AML-193 (cell line): Measurements from ENCODE around the gene VARS2.

Experiments used
- DNase-seq, 2 experiments: peaks; one replicate each; lab custom pipeline; 2025; lab: John Stamatoyannopoulos, UW

Gene VARS2

GRCh38 chr6:30930506-30930905 lies 16.5 kb downstream of the VARS2 start:
- no peak for DNase-seq

- no peak for DNase-seq
Observed at GRCh38 chr6:30931272-30931671, 17.2 kb downstream of the VARS2 start.

GRCh38 chr6:30931969-30932645 lies 18.1 kb downstream of the VARS2 start, which contains the start of gene SFTA2:
Gene SFTA2, minus strand, starts transcription at chr6:30932170. Its CDS starts 74 bp downstream, at chr6:30932096.
- no peak for DNase-seq

- DNase-seq: no peak
Observed at GRCh38 chr6:30932665-30933365, 18.8 kb downstream of the VARS2 start.

- DNase-seq: no peak
Observed at GRCh38 chr6:30935018-30935417, 21.0 kb downstream of the VARS2 start.

- DNase-seq: no peak
Observed at GRCh38 chr6:30937265-30937664, 23.2 kb downstream of the VARS2 start.

- no peak for DNase-seq
Observed at GRCh38 chr6:30938730-30939129, 24.7 kb downstream of the VARS2 start.

- no peak for DNase-seq
Observed at GRCh38 chr6:30939473-30939872, 25.4 kb downstream of the VARS2 start.

- no peak for DNase-seq
Observed at GRCh38 chr6:30940361-30940986, 26.4 kb downstream of the VARS2 start, which contains the start of gene MUCL3. Gene MUCL3, plus strand, starts transcription at chr6:30940973. Its CDS starts 27 bp downstream, at chr6:30941000.

GRCh38 chr6:30942338-30943060 lies 28.5 kb downstream of the VARS2 start:
- DNase-seq: no peak

GRCh38 chr6:30944051-30944450 lies 30.0 kb downstream of the VARS2 start:
- no peak for DNase-seq

GRCh38 chr6:30945281-30945680 lies 31.2 kb downstream of the VARS2 start:
- no peak for DNase-seq

GRCh38 chr6:30947231-30947630 lies 33.2 kb downstream of the VARS2 start:
- DNase-seq: no peak

GRCh38 chr6:30948811-30949210 lies 34.8 kb downstream of the VARS2 start:
- no peak for DNase-seq

GRCh38 chr6:30951907-30952469 lies 38.0 kb downstream of the VARS2 start:
- no peak for DNase-seq

GRCh38 chr6:30954631-30955366 lies 40.8 kb downstream of the VARS2 start:
- DNase-seq: no peak

- peak; percentile 14 to 52 for DNase-seq
Observed at GRCh38 chr6:30955367-30956042, 41.5 kb downstream of the VARS2 start.

GRCh38 chr6:30957716-30958115 lies 43.7 kb downstream of the VARS2 start:
- DNase-seq: no peak

GRCh38 chr6:30960907-30961673 lies 47.1 kb downstream of the VARS2 start:
- no peak for DNase-seq

GRCh38 chr6:30962716-30963115 lies 48.7 kb downstream of the VARS2 start:
- DNase-seq: no peak
